Measurements from ENCODE around the gene PRTG.

PRTG gene

GRCh38 chr15:55564347-55565145 lies 178.4 kb downstream of the PRTG start:
- Mint-ChIP-seq H3K9me3 (peaks cover 13 to 15% of the 10 kb centered on the region in 2 donors), H3K4me3 (no peak overlapping the region), H3K27me3 (peaks cover 6 to 8% of the 10 kb centered on the region in 2 donors), H3K4me1 (peaks cover 0 to 2% of the 10 kb centered on the region in 2 donors), H3K27ac (no peak overlapping the region), H3K36me3 (no peaks in the 10 kb centered on the region)
- DNase-seq (no peak), ATAC-seq (replicated peaks) (peak; percentile 46 to 52)

GRCh38 chr15:55562601-55563000 lies 180.4 kb downstream of the PRTG start:
- H3K9me3 Mint-ChIP-seq: peaks cover 13 to 19% of the 10 kb centered on the region in 2 donors
- H3K4me1 Mint-ChIP-seq: peaks cover 0 to 2% of the 10 kb centered on the region in 2 donors
- DNase-seq (no peak), ATAC-seq (replicated peaks) (no peak)
- no peak overlapping the region for H3K4me3 Mint-ChIP-seq
- peaks cover 6 to 8% of the 10 kb centered on the region in 2 donors for H3K27me3 Mint-ChIP-seq
- no peak overlapping the region for H3K27ac Mint-ChIP-seq
- H3K36me3 Mint-ChIP-seq: no peaks in the 10 kb centered on the region
